HG02571 (cell line): ENCODE data around the gene MND1.
"Not testable (repeated sequence)": the region's sequence is repeated elsewhere in the genome, so short reads cannot be mapped to it uniquely, and the experiment has no call there.

Experiments used
- ATAC-seq: cut with Tn5 transposase; IDR thresholded peaks from one replicate; pipeline ENCODE4 v1.9.1; 2021; ENCODE audit warnings: mild to moderate bottlenecking, moderate library complexity; ENCODE audit not compliant: unreplicated experiment

Gene MND1

GRCh38 chr4:153401501-153401900, 57.0 kb downstream of the MND1 start:
- ATAC-seq, result no peak

- ATAC-seq, result no peak
Measured at GRCh38 chr4:153402366-153402765, 57.9 kb downstream of the MND1 start.

GRCh38 chr4:153403726-153404125, 59.2 kb downstream of the MND1 start:
- ATAC-seq, result no peak

- no peak for ATAC-seq
Measured at GRCh38 chr4:153407906-153408305, 63.4 kb downstream of the MND1 start.

- ATAC-seq, result no peak
Measured at GRCh38 chr4:153408932-153409331, 64.4 kb downstream of the MND1 start.

- no peak for ATAC-seq
Measured at GRCh38 chr4:153409412-153409811, 64.9 kb downstream of the MND1 start.

GRCh38 chr4:153409924-153410501, 65.5 kb downstream of the MND1 start:
- no peak for ATAC-seq

- no peak for ATAC-seq
Measured at GRCh38 chr4:153413842-153414241, 69.4 kb downstream of the MND1 start.

- not testable (repeated sequence) for ATAC-seq
Measured at GRCh38 chr4:153416456-153416855, 72.0 kb downstream of the MND1 start.

- ATAC-seq, result no peak
Measured at GRCh38 chr4:153418121-153418520, 73.6 kb downstream of the MND1 start.

- ATAC-seq, result no peak
Measured at GRCh38 chr4:153418558-153418957, 74.1 kb downstream of the MND1 start.

- no peak for ATAC-seq
Measured at GRCh38 chr4:153419029-153419428, 74.5 kb downstream of the MND1 start.

GRCh38 chr4:153419673-153420278, 75.3 kb downstream of the MND1 start:
- ATAC-seq, result no peak

GRCh38 chr4:153420361-153420760, 75.9 kb downstream of the MND1 start:
- ATAC-seq, result no peak

- peak; percentile 55 for ATAC-seq
Measured at GRCh38 chr4:153421941-153422340, 77.5 kb downstream of the MND1 start.

- peak; percentile 52 for ATAC-seq
Measured at GRCh38 chr4:153426207-153426885, 81.9 kb downstream of the MND1 start.

GRCh38 chr4:153427363-153428071, 83.0 kb downstream of the MND1 start:
- ATAC-seq, result no peak

- ATAC-seq, result no peak
Measured at GRCh38 chr4:153428941-153429475, 84.5 kb downstream of the MND1 start.

- peak; percentile 90 for ATAC-seq
Measured at GRCh38 chr4:153432965-153433753, 88.7 kb downstream of the MND1 start.

- ATAC-seq, result no peak
Measured at GRCh38 chr4:153433754-153434105, 89.2 kb downstream of the MND1 start.

GRCh38 chr4:153434190-153434589, 89.7 kb downstream of the MND1 start:
- no peak for ATAC-seq
